GM21619 (cell line): Measurements from ENCODE around the gene ZGRF1.
"Not testable (repeated sequence)": the region's sequence is repeated elsewhere in the genome, so short reads cannot be mapped to it uniquely, and the experiment has no call there.

Source experiments
- ATAC-seq: cut with Tn5 transposase; IDR thresholded peaks from one replicate; pipeline ENCODE4 v1.9.1; 2021; ENCODE audit not compliant: unreplicated experiment

Gene ZGRF1

DNA sequence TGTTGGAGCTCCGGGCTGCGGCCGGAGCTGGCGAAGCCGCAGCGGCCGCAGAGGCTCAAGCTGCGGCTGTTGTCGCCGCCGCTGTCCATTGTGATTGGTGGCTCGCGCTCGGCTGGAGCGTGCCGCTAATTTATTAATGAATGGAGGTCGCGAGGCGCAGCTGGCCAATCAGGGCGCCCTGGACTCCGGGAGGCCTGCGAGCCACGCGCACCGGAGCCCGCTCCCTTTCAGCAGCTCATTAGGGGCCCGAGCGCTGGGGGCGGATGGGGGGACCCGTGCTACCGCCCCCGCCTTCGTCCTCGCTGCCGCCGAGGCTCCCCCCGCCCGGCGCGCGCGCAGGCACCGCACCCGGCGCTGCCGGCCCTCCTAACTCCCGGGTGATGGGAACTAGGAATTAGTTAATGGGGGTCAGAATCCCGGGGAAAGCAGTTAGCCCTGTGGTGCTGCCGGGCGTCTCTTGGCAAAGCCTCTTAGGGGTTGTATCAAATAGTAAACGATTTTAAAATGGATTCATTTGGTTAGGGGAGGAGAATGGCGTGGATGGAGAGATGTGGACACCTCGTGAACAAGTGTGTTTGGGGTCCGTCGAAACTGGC lies 120.1 kb downstream of the ZGRF1 start:
- ATAC-seq = peak; percentile 29

GRCh38 chr4:112516066-112516470 lies 120.6 kb downstream of the ZGRF1 start, which contains the start of gene NEUROG2:
NEUROG2 (minus strand) TSS chr4:112516180; CDS start chr4:112515475, 705 bp downstream.
- ATAC-seq = no peak

GRCh38 chr4:112515198-112516065 lies 121.3 kb downstream of the ZGRF1 start:
- ATAC-seq = peak; percentile 25

- ATAC-seq = peak; percentile 3
These were observed 122.0 kb downstream of the ZGRF1 start for GRCh38 chr4:112514647-112515197.

- peak; percentile 2 for ATAC-seq
These were observed 122.6 kb downstream of the ZGRF1 start for GRCh38 chr4:112513971-112514646.

DNA sequence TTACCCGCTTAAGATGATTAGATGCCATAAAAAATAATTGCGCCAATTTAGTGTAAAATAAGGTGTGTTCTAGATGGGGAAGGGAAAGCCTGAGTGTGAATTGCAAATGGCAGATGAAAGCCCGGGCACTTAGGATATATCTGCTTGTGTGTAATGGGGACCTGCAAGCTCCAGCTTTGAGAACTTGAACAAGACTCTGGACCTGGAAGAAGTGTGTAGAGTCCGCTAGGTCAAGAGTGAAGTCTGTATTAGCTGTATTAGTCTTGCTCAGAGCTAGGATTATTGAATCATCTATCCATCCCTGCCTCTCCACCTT lies 124.9 kb downstream of the ZGRF1 start:
- no peak for ATAC-seq

DNA sequence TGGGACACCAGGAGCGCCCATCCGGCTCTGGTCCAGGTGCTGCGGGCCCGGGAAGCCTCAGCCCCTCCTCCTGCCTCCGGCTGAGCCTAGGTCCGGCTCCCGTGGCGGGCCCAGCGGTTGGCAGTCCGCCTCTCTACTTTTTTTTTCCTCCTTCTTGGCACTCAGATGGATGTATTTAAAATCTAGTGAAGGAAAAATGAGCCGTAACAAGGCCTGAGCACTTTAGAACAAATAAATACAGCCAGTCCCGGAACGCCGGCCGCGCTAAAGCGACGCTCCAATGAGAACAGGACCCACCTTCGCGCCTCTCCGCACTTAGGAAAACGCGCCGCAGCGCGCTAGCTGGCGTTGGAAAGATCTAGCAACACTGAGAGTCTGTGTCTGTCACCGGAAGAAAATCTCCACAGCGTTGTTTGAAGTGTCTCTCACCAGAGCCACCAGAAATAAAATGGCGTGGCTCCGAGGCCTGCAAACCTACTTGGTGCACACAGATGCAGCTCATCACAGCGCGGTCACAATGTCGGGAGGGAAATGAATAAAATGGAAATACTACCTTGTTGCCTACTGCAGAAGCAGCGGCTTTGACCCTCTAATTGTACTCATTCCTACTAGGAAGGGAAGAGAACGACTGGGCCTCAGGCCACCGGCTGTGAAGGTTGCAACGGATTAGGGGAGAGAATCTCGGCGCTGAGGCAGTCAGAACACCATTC lies 125.5 kb downstream of the ZGRF1 start:
- ATAC-seq = no peak

GRCh38 chr4:112510291-112511092 lies 126.2 kb downstream of the ZGRF1 start:
- ATAC-seq = no peak

DNA sequence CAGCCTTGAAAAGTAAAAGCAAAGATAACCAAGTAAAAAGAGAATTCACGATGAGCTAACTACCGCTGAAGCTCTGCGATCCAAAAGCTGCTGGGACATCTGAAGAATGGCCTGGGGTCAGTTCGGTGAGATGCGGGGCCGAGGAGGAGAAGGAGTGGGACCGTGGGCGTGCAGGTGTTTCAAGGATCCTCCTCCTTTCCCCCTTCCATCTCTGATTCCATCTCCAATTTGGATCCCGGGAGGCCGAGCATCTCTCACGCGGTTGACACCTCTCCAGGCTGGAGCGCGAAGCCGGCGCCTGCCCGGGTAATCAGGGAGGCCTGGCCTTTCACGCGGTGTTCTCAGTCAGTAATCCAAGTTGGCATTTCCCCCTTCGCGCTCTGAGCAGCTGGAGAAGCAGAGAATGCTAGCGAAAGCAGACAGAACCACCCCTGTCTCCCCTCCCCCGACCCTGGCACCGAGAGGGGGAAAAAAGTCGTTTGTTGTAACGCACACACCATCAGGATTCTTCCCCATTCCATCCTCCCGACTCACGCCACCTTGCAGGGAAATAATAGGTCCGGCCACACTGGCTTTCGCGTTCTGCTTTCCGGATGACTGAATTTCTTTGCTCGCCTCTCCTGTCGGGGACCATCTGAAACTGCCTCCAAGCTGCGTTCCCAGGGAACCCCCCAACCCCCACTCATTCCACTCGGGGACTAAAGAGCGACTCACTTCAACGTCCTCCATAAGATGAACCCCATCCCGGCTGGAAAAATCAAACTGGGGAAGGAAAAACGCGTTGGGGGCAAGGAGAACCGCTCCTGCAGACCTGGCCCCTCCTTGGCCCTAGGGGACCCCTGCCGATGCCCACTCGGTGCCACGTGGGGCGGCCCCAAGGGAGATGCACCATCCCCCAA lies 127.2 kb downstream of the ZGRF1 start:
- ATAC-seq = no peak

DNA sequence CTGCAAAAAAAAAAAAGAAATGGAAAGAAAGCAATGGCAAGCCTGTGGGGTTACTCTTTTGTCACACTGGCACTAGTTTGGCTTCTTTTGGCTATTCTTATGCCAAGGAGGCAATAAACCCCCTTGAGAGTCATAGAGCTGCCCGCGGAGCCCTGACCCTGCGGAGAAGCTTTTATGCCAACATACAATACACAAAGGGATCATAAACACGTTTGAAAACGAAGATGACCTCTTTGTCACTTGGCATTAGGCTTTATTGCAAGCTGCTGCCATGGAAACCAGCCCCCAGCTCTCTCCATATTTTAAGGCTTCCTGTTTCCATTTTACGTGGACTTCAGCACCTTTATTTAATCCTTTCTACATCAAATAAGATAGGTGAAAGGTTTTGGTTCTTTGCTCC lies 128.4 kb downstream of the ZGRF1 start:
- no peak for ATAC-seq

DNA sequence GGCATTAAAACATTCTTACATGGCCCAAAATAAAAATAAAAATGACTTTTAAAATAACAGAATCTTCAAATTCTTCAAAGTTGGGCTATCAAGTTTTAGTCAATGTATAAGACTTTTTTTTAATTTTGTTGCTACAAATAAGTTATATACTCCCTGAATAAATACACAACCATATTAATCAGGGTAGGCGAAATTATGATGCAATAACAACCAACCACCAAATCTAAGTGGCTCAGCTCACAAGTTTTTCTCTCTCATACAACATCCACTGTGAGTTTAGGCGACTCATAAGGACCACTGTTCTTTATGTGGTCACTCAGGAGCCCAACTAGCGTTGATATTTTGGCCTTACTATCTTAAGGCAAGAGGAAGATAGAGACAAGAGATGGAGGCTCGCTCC lies 131.9 kb downstream of the ZGRF1 start:
- no peak for ATAC-seq

DNA sequence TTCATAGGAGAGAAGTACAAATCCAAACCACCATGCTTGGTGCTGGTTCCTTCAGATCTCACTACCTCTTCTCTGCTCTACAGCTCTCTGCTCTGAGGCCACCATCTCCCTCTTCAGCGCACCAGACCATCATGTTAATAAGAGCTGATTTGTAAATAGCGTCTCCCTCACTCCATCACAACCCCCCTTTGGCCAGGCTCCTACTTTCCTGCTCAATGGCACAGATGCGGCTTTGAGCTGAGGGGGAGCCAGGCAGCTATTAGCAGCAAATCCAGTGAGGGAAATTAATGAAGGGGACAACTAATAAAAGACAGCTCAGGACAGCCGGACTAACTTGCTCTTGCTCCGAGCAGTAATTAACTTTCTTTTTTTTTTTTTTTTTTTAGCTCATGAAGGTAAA lies 133.8 kb downstream of the ZGRF1 start:
- no peak for ATAC-seq

GRCh38 chr4:112492321-112492720 lies 144.4 kb downstream of the ZGRF1 start:
- no peak for ATAC-seq

DNA sequence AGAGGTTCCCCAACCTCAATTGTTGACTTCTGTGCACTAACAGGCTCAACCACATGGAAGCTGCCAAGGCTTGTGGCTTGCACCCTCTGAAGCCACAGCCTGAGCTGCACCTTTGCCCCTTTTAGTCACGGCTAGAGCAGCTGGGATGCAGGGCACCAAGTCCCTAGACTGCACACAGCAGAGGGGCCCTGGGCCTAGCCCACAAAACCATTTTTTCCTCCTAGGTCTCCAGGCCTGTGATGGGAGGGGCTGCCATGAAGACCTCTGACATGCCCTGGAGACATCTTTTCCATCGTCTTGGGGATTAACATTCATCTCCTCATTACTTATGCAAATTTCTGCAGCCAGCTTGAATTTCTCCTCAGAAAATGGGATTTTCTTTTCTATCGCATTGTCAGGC lies 145.9 kb downstream of the ZGRF1 start:
- ATAC-seq = not testable (repeated sequence)
